RWPE1 (cell line): ENCODE data around the gene MTHFD2L.

ENCODE experiments used
- CTCF ChIA-PET: fragments of 350-600 bp; sonication (Branson Sonifier 250); formaldehyde crosslinking; extraction: SDS; loops from one replicate; lab custom pipeline; 2021; lab: Yijun Ruan, JAX
- POLR2A ChIA-PET: fragments of 400-600 bp; formaldehyde crosslinking; extraction: SDS; loops from one replicate; lab custom pipeline; 2020; ENCODE audit warnings: antibody characterized with exemption; ENCODE audit not compliant: low non-redundant PET; lab: Yijun Ruan, JAX
- DNase-seq: peaks from one replicate; pipeline ENCODE4 v3.0.0; 2012; ENCODE audit warnings: low spot score
- H3K27ac ChIP-seq: fragments of 450-650 bp; 2 replicates; pipeline ENCODE4 v1.5.1; 2017
- CTCF ChIP-seq: fragments of 450-650 bp; conservative IDR thresholded peaks from 2 replicates; pipeline ENCODE4 v1.5.1; 2017; ENCODE audit warnings: low read depth, mild to moderate bottlenecking

The MTHFD2L gene

GRCh38 chr4:74157561-74158465 is at the start of gene MTHFD2L:
Gene MTHFD2L (plus strand): TSS chr4:74158118. CDS start chr4:74158139, 21 bp downstream.
- no peak for TF ChIP-seq CTCF
- peak; percentile 95 for DNase-seq
- ChIA-PET CTCF (no interaction called here), POLR2A (interaction anchor here (1.1 kb wide), 1 partner anchor 1420 kb away, joined by 4 read pairs; no protein-coding TSS in a partner anchor)
- peak within 1 kb of the TSS; percentile 88 for H3K27ac ChIP-seq

GRCh38 chr4:74108457-74109115 is 49.3 kb upstream of the MTHFD2L start:
- no peak for TF ChIP-seq CTCF
- no peak overlapping the region; the same call in 1 of the 2 replicates for H3K27ac ChIP-seq
- no peak for DNase-seq
- CTCF ChIA-PET: interaction anchor here (0.6 to 0.9 kb wide), 3 partner anchors 9 to 35 kb away, joined by 3 read pairs; partner anchors contain the start of gene CXCL2
- POLR2A ChIA-PET: interaction anchor here (0.9 to 1.2 kb wide), 2 partner anchors 10 to 70 kb away, joined by 3 to 6 read pairs; partner anchors contain the start of genes CXCL2 and CXCL3

GRCh38 chr4:74109116-74109869 is 48.6 kb upstream of the MTHFD2L start:
- peak; percentile 80 for DNase-seq
- H3K27ac ChIP-seq: peak overlapping the region; percentile 81
- CTCF ChIA-PET: interaction anchor here (0.6 to 1.2 kb wide), 6 partner anchors 10 to 427 kb away, joined by 3 to 5 read pairs (median 3); partner anchors contain the start of gene CXCL2
- no peak for TF ChIP-seq CTCF
- POLR2A ChIA-PET: interaction anchor here (0.6 to 1.2 kb wide), 3 partner anchors 11 to 70 kb away, joined by 3 to 6 read pairs (median 3); partner anchors contain the start of genes CXCL2 and CXCL3

GRCh38 chr4:74109870-74110605 is 47.9 kb upstream of the MTHFD2L start:
- CTCF ChIA-PET: interaction anchor here (0.5 to 1.2 kb wide), 7 partner anchors 12 to 437 kb away, joined by 3 to 5 read pairs (median 4); no protein-coding TSS in a partner anchor
- peak; percentile 52 for DNase-seq
- no peak for TF ChIP-seq CTCF
- peak overlapping the region; percentile 81 for H3K27ac ChIP-seq
- POLR2A ChIA-PET: interaction anchor here (0.6 kb wide), 1 partner anchor 20 kb away, joined by 3 read pairs; no protein-coding TSS in a partner anchor

- no peak overlapping the region; the same call in 1 of the 2 replicates for H3K27ac ChIP-seq
- CTCF ChIA-PET: interaction anchor here (0.5 to 0.7 kb wide), 3 partner anchors 105 to 297 kb away, joined by 3 to 4 read pairs (median 4); no protein-coding TSS in a partner anchor
- POLR2A ChIA-PET: no interaction called here
- no peak for TF ChIP-seq CTCF
- DNase-seq: no peak
These were observed 47.2 kb upstream of the MTHFD2L start for GRCh38 chr4:74110670-74111069.
